ENCODE data around the gene RXRA. TPM values are rescaled to one million over a fixed set of nuclear protein-coding genes. Genes with fewer than 3 reads are reported as not detected.

The RXRA gene
- total RNA-seq, 1 experiment from 2014 or later, result 29.9 TPM

DNA sequence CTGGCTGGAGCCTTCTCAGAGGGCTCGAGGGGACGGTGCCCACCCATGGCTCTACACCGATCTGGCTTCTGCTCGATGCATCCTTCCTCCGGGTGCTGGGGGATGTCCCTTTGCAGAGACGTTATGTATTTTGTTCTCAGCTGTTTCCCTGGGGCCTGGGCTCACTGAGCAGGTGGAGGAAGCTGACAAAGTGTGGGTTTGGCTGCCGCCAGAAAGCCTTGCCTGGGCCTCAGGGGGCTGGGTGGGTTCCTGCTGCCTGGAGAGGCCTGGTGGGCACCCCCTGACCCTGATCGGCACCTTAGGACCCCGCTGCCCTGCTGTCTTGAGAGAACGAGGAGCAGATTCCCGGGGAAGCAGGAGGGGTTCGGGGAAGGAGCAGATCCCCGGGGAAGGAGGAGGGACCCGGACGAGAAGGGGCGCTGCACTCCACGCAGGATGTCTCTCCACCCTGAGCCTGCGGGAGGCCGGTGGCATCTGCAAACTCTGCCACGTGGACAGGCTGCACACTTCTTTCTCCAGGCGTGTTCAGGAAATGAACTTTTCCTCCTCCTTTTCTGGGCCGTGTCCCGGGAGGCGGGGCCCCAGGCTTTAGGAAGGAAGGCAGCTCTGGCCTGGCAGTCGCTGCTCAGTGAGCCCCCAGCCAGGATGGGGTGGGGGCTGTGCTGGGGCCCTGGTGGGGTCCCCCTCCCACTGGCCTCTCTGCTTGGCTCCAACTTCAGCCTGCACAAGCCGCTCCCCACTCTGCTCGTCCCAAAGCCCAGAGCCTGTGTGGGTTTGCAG is 148.9 kb downstream of the RXRA start:
- Histone ChIP-seq H3K18ac (ENCODE audit: insufficient read length, low read depth, low read length) (no peak overlapping the region), H3K79me2 (ENCODE audit: insufficient read depth, low read length) (no peaks in the 10 kb centered on the region), H2AK5ac (ENCODE audit: insufficient read length, low read length) (no peak overlapping the region), H2BK120ac (ENCODE audit: low read depth, low read length, poor library complexity, severe bottlenecking) (no peak overlapping the region), H3K4me2 (ENCODE audit: insufficient read depth, insufficient read length, low read length) (no peak overlapping the region), H2BK15ac (ENCODE audit: low read depth, low read length) (no peak overlapping the region), H3K27ac (ENCODE audit: insufficient read length, low read depth, low read length) (no peak overlapping the region), H2BK12ac (ENCODE audit: insufficient read length, low read depth, low read length) (no peak overlapping the region), H2AFZ (ENCODE audit: low read length) (no peak overlapping the region), H2BK20ac (ENCODE audit: low read depth, low read length, poor library complexity, severe bottlenecking) (no peak overlapping the region), H4K8ac (replicated peaks; ENCODE audit: insufficient read length, low read depth, low read length) (no peak overlapping the region), H3K23ac (ENCODE audit: insufficient read length, low read depth, low read length) (no peak overlapping the region), H3K14ac (ENCODE audit: insufficient read depth, low read length) (no peak overlapping the region), H3K56ac (ENCODE audit: insufficient read length, low read depth, low read length) (no peak overlapping the region), H4K5ac (ENCODE audit: insufficient read length, low read depth, low read length) (no peak overlapping the region), H2BK5ac (ENCODE audit: insufficient read length, low read length) (no peak overlapping the region), H3K79me1 (ENCODE audit: insufficient read depth, low read depth, low read length, poor library complexity, severe bottlenecking) (no peaks in the 10 kb centered on the region), H4K20me1 (ENCODE audit: control insufficient read depth, insufficient read depth, insufficient read length) (no peaks in the 10 kb centered on the region), H3K9ac (ENCODE audit: extremely low read depth, insufficient read length, low read length) (no peak overlapping the region), H3K4ac (ENCODE audit: low read depth, low read length) (no peak overlapping the region), H4K91ac (ENCODE audit: insufficient read length, low read depth, low read length) (no peak overlapping the region), H3T11ph (ENCODE audit: low read length) (no peak overlapping the region), H3K4me1 (ENCODE audit: insufficient read depth, low read length) (no peaks in the 10 kb centered on the region), H3K27me3 (ENCODE audit: insufficient read depth, low read length) (no peaks in the 10 kb centered on the region), H3K9me3 (ENCODE audit: control insufficient read depth, low read depth, low read length) (no peaks in the 10 kb centered on the region), H3K23me2 (ENCODE audit: insufficient read length, low read depth, low read length, poor library complexity, severe bottlenecking) (no peaks in the 10 kb centered on the region)
- H3K27ac Mint-ChIP-seq, result no peak overlapping the region
- no peaks in the 10 kb centered on the region for H3K4me1 Mint-ChIP-seq
- no CpG with 5 or more reads among the region's 27 CpGs for WGBS (ENCODE audit: extremely low coverage, insufficient read length, low lambda C conversion rate)
- H3K27me3 Mint-ChIP-seq (ENCODE audit: low read depth), result no peaks in the 10 kb centered on the region
- TF ChIP-seq, protein P1, sequence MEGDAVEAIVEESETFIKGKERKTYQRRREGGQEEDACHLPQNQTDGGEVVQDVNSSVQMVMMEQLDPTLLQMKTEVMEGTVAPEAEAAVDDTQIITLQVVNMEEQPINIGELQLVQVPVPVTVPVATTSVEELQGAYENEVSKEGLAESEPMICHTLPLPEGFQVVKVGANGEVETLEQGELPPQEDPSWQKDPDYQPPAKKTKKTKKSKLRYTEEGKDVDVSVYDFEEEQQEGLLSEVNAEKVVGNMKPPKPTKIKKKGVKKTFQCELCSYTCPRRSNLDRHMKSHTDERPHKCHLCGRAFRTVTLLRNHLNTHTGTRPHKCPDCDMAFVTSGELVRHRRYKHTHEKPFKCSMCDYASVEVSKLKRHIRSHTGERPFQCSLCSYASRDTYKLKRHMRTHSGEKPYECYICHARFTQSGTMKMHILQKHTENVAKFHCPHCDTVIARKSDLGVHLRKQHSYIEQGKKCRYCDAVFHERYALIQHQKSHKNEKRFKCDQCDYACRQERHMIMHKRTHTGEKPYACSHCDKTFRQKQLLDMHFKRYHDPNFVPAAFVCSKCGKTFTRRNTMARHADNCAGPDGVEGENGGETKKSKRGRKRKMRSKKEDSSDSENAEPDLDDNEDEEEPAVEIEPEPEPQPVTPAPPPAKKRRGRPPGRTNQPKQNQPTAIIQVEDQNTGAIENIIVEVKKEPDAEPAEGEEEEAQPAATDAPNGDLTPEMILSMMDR (conservative IDR thresholded peaks at IDR 0.05), result no peak
- H3K4me3 Mint-ChIP-seq, result no peak overlapping the region
- no peaks in the 10 kb centered on the region for H3K9me3 Mint-ChIP-seq
- DNase-seq, result no peak
- no peaks in the 10 kb centered on the region for H3K36me3 Mint-ChIP-seq (ENCODE audit: insufficient read depth in 1 of 3, low read depth in 3 of 3)
